Measurements from ENCODE around the gene DIDO1.
A peak's percentile ranks its signal among the peaks of the same experiment; 100 is the strongest.

Gene DIDO1

DNA sequence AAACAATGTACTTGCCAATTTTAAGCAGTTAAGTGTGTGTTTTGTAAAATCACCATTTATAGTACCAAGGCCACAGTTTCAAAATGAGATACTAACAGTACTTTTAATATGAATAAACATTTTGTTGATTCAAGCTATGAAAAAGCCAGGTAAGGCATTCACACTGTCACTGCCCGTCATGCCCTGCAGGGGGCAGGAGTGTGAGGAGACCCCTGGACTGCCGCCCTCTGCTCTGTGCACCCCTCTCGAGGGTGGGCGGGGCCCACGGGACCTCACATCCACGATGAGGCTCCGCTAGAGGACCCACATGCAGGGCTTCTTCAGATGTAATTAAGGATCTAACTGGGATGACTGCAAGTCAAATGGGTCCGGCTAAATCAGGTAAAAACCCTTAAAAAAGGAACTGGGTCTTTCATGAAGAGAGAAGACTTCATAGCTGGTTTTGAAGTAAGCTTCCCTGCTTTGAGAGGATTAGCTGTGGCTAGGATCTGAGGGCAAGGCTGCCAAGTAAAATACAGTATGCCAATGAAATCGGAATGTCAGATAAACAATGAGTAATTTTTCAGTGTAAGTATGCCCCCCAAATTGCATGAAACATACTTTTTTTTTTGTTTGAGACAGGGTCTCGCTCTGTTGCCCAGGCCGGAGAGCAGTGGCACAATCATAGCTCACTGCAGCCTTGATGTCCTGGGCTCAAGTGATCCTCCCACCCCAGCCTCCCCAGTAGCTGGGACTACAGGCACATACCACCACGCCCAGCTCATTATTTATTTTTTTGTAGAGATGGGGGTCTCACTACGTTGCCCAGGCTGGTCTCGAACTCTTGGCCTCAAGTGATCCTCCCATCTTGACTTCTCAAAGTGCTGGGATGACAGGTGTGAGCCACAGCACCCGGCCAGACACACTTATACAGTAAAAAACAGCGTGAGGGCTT is 18.7 kb downstream of the DIDO1 start:
- no peak for DNase-seq

DNA sequence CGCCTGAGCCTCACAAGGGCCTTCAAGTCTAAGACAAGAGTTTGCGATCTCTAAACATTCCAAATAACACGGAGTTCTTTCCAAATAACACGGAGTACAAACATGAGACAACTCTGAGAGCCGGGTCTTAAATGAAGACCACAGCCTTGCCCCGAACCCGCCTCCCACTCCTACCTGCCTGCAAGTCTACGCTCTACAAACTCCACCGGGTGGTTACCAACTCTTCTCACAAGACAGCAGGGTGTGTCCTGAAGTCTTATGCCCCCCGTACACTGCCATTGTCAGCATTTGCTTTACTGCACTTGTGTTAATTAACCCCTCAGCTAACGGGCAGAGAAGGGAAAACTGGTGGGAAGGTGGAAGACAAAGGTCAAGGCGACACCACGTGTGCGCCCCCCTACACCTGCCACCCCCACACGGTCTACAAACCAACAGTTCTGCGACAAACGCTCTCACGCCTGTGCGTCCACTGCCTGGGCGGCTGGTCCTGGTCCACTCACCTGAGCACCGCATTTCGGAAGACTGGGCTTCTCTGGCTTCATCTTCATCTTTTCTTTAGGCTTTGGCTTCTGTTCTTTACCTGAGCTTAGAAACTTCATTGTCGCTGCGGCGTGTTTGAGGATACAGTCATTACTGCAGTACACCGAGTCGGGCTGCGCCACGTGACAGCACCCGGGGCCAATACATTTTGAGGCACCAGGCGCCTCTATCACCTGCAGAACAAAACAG is 19.5 kb downstream of the DIDO1 start:
- no peak for DNase-seq

DNA sequence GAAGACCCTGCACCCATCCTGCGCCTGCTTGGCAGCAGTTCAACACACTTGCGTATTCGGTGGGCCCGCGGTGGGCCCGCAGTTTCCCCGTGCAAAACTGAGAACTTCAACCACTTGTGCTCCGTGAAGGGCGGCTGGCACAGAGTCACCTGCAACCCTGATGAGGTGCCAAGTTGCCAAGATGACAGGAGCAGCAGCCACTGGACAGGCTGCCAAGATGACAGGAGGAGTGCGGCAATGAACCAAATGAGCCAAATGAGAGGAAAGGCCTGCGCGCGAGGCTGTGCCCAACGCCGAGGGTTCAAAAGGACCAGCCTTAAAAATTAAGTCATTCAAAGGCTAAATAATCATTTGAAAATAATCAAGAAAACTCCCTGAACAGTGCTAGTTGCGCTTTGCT is 20.1 kb downstream of the DIDO1 start:
- DNase-seq: no peak

DNA sequence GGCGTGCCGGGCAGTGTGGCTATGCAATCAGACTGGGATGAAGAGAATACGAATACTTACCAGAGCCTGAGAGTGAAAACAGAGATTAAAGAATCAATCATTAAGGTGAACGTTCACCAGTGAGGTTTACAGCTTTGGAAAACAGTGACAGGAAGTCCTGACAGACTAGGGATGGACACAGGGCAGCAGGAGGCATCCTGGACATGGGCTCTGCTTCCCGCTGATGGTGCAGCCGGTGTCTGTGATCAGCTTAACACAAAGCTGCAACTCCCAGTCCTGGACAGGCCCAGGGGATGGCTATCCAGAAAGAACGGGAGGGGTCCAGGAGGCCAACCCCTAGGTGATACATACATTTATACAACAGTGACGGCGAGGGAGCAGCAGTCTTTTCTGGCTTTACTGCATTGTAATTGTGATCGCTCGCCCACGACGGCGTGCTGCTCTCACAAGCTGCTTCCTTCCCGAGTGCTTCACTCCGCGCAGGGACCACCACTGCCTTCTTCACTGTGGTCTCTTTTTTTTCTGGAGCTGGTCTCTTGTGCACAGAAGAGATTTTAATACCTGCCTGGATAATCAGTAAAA is 20.7 kb downstream of the DIDO1 start:
- no peak for DNase-seq

DNA sequence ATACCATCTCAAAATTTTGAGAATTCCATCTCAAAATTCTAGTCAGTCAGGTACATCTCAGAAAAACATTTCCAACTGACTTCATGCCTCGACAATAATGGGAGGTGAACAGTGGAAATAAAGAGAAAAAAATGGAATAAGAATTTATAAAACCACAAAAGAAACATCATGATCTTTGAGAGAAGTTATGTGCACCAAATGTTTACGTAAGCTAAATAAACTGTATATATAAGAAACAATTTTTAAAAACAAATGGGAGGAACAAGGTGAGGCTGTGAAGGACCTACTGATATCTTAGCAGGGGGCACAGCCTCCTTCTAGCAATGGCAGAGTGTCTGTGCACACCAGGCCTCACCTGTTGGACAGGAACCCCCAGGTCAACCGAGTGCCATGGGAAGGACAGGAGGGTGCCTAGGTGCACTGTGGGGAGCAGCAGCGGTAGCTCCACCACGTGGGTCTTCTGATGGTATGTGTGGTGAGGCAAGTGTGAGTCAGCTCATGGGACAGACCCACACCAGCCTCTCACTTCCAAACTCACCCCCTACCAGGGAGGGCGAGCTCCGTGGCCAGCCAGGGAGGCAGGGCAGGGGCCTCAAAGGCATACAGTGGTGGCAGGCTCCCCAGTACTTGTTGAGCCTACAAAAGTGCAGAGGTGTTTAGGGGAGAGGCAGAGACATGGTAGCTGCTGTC is 23.2 kb downstream of the DIDO1 start:
- DNase-seq: no peak

DNA sequence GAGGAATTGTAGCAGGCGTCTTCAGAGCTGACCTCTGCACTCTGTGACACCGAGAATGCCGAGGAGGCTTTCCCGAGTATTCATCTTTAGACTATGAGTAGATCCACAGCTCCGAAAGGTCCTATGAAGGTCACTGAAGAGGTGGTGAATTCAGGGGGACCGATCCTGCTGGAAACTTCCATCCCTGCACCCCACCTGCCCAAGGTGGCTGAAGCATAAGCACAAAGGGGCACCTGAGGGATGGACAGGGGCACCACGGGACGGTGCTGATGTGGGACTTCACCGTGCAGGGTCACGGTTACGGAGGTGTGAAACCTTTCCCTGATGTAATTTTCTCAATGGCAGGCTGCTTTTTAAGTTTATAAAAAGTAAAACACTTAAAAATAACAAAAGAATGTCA is 24.4 kb downstream of the DIDO1 start:
- no peak for DNase-seq

DNA sequence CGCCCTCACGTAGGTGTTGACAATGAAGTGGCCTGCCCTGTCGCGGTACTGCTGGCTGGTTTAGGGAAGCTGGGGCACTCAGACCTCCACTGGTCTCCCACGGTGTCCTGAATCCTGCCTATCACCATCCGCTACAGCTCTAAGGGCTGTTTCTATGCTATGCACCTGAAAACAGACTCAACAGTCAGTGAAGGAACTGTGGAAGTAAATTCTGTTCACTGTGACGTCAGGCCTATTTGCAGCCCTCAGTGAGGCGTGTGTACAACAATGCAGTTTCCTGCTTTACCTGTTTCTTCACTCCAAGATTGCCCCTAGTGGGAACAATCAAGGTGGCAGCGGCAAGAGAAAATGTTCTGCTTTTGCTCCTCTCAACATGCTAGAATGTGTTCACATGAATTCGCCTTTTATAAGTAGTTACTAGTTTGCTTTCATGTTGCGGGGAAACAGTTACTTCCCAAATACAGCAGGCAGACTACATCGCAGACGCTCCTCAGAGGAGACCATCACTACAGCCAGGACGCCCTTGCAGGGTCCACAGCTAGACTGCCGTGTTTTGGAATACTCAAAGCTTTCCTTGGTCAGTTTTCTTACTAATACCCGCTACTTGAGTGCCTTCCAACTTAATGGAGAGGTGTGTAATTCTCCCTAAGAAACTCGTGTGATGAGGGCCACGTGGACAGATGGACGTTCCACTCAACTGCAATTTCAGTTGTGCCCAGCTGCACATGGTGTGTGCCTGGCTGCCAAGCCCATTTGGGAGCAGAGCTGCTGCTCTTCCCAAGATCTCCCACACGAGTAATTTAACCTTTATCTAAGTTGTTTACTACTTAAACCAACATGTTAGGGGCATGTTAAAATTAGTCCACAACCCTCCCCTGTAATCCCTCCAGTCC is 25.4 kb downstream of the DIDO1 start:
- DNase-seq: no peak

DNA sequence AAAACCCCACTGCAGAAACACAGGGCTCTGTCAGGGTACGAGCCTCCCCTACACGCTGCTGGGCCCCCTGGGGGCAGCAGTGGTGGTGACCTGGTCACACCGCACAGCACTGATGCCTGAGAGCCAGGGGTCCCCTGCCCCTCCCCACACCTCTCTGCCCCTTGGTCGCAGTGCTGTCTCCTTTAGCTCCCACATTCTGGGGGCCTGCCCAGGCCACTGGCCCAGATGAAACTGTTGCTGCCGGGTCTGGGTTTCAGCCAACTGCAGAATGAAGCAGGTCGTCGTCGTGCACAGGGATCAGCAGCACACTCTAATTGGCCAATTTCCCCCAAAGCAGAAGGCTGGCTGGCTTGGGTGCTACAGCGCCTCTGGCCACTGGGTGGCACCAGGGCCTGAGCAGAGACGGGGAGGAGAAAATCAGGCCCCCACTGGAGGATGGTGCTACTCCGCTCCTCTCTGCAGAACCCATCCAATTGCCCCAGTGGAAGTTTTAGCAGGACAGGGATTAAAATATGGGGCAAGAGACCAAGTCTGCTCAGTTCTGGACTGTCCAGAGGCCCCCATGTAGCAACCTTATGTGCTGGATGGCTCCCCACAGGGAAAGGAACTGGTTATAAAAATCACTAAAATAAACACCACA is 26.1 kb downstream of the DIDO1 start:
- peak; percentile 85 for DNase-seq

DNA sequence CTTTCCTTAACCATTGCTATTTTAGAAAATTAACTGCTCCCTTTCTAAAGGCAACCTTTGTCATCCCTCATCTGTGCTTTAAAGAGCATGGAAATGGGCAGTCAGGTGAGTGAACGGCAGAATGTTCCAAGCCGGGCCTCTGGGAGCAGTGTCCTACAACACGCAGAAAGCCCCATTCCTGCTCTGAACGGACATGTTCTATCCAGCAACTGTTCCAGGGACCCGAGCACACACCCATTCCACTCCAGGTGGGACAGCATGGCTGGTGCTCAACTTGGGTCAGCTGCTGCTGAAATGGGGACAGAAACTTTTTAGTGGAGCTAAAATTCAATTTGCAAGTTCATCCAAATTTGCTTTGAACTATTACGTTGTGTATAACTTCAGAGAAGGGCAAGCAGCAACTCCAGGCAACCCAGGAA is 26.7 kb downstream of the DIDO1 start:
- DNase-seq: no peak

DNA sequence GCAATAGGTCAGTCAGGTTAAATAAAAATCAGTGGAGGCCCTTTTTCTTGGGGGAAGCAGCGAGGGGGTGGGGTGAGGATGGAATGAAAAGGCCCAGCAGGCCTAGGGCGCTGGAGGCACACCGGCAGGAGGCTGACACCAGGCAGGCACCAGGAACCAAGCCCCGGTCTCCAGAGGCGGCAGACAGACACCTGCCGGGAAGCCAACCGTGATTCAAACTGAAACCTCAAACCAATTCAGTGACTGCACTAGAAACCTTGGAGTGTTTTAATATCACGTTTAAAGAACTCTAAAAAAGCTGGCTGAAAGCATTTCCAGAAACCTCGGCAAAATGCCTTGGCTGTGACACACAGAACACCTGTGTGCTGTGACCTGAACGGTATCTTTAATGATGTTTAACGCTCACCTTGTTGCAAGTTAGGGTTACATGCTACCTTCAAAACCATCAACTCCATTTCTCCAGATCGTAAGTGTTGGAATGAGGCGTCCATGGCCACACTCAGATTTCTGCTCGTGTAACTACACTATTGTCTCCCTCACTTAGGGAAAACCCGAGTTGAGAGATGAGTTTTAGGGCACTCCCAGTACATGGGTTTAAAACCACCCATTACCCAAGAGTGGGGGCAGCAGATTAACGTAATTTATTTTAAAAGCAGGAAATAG is 27.2 kb downstream of the DIDO1 start:
- DNase-seq: no peak

DNA sequence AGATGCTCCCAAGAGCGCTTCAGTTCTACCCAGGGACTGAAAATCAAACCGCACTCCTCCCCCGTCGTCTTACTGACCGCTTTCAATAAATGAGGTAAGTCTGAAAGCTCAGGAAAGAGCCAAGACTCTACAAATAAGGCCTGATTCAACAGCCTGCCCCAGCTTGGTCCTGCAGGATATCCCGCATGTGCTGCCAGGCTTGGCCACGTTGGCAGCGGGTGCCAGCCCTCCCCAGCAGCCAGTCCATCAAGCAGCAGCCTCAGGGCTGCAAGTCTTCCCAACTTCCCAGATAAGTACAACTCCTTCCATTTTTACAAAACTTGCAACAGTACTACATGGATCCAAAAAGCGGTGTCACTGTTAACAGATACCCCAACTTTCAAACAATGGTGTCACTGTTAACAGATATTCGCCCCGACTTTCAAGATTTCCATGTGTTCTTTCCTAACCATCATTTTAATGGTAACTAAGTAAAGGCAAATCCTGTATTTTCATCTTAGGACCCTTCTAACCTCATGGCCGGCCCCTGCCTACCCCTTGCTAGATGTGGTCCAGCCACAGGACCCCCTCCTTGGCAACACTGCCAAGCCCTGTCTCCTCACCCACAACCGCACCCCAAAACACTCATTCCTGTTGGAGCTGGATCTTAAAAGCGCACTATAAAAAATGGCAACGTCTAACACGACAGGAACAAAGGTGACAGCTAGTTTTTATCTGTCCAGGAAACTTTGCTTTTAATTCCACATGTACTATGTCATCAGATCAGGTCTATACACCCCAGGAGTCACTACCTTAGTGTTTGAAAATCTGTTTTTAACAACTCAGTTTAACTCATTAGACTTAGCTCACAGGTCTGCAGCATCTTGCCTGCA is 28.0 kb downstream of the DIDO1 start:
- no peak for DNase-seq

DNA sequence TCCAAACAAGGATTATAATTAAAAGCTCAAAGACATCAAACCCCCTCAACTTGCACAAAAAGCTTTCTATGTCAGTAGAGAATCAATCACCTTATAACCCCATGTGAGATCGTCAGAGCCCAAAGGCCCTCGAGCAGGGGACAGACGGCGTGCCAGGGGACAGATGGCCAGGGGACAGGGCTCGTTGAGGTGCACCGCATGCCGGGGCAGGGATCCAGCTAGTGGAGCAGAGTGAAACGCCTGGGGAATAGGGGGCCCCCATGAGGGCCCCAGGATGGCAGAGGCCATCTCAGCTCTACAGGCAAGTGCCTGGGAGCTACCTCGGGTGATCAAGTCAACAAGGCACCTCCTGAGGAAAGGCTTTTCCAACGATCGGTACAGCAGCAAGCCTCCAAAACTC is 28.6 kb downstream of the DIDO1 start:
- DNase-seq: no peak

DNA sequence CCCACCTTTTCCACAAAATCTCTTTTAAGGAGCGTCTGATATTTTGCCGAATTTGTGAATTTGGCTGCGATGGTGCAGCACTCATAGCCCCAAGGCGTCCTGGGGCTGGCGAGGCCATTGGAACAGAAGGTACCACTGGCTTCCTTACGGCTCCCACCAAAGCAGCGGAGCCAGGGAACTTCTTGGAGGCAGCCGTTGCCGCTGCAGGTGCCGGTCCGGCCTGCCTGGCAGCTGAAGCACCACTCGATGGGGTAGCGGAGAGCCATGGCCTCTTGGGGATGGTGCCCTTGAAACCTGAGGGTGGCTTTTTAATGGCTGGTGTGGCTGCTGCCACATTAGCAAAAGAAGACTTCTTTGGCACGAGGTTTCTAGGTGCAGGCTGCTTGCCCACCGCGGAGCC is 29.8 kb downstream of the DIDO1 start:
- no peak for DNase-seq

DNA sequence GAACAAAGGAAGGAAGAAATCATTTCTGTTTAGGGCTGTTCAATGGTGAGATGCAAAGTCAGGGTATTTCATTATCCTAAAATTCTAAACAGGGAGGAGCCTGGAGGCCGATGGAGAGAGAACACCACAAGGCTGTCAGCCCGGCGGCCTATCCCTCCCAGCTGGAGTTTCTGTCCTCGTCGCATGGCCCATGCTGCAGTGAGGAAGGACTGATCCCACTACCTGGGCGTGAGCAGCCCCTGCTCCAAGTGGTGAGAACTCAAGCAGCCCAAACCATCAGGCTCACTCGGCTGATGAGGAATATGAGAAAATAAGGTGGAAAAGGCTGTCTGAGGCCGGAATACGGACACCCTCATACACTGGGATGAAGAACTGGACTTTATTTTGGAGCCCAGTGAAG is 30.8 kb downstream of the DIDO1 start:
- DNase-seq: no peak

DNA sequence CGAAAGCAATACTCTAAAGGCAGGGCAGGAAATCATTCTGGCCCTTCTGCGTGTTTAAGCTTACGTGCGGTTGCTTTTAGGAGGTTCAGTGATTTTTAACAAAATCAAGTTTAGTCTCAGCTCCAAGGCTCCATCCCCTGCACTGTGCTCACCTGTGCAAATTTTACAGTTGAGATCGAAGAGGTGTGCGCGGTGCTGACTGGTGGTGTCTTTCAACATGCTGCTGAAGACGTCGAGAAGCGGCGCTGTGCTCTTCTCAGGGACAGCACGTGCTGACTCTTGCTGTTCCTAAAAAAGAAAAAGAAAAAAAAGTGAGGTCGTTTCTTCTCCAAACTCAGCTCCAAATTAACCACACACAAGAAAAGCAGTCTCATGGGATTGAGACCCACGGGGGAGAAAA is 32.0 kb downstream of the DIDO1 start:
- DNase-seq: no peak

DNA sequence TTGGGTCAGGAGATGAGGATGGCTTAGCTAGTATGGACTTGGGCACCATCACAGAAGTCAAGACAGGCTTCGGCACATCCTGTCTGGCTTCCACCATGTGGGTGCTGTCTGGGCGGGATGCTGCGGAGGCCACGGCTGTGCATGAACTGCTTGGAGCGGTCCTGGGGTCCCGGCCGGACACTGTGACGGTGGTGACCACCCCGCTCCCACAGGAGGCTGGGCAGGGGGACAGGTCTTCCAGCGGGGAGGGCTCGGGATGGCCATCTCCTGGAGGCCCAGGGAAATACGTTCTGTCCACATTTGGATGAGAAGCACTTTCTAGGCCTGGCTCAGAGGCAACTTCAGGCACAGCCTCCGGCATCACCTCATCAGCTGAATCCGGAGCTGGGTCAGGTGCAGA is 32.6 kb downstream of the DIDO1 start:
- DNase-seq: no peak

DNA sequence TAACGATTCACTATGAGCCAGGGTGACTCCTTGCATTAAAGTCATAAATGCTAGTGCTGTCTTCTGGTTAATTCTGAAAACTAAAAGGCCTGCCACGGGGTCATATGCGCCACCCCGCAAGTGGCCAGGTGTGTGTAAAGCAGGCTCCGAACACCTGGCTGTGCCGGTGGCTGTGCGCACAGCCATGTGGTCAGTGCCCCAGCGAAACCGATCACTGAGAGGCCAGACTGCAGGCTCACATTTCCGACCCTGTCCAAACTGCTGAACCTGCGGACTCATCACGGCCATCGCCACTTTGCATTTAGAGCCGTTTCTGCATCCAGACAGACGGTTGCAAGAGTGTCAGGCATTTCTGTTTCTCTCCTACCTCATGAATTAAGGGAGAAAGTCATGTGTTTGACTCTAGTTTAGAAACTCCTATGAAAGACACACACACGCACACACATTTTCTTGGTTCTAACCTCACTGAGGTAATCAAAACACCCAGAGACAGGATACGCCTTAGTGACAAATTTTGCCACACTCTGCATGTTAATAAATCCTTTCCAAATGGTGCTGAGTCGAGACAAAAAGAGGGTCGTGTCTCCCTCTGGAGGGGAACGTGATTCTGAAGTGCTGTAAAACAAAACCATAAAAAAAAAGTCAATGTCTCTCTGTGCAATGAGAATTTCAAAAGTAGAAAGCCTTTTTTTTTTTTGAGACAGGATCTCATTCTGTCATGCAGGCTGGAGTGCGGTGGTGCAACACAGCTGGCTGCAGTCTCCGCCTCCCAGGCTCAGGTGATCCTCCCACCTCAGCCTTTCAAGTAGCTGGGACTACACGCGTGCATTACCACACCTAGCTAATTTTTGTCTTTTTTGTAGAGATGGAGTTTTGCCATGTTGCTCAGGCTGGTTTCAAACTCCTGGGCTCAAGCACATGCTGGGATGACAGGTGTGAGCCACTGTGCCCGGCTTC is 33.7 kb downstream of the DIDO1 start:
- no peak for DNase-seq

DNA sequence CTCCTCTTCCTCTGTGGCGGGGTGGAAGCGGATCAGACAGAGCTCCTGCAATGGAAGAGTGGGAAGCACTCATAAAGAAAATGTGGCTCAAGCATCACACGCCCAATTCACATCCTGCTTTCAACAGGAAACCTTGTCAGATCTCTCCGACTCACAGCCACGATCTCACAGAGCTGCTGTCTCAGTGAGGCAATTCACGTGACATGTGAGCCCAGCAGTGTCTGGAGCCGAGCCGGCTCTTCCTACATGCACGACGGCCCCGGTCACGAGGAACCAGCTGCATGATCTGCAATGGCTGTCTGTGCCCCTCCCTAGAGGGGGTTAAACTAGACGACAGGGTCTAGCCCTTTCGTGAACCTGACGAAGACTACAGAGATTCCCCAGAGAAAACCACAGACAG is 35.2 kb downstream of the DIDO1 start:
- DNase-seq: no peak

DNA sequence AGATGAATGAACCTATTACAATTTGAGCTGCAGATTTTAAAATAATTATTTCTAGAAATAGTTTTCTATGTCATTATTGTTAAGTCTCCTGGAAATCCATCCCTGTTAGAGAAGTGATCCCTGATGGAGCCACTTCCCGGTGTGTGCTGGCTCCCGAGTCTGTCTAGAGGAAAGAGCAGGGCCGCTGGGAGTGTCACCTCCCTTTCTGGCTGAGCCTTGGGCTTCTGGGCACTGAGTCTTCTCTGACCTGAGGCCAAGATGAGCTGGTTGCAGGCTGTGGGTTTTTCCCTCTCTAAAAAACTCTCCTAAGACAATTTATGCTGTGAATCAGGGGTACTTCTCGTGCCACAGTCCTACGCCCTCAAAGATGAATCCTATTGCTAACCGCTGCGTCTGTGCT is 35.9 kb downstream of the DIDO1 start:
- no peak for DNase-seq
